ENCODE data around the gene TBC1D4. TPM values are rescaled to one million over a fixed set of nuclear protein-coding genes. Genes with fewer than 3 reads are reported as not detected.

Gene TBC1D4
- total RNA-seq, 1 experiment from 2014 or later: 19.5 TPM

DNA sequence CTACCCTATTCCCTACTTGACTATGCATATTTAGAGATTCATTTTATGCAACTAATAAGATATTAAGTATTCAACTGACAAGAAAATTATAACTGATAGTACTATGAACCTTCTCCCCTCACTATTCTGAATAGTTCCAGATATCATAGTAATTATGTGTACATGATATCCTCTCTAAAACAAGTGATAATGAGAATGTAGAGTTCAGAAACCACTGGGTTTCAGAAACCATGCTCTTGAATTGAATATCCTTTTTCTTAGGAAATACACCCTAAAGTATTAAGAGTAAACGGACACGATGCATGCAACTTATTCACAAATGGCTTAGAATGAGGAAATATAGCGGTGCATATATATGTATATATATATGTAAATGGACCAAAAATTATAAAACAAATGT lies 160.9 kb downstream of the TBC1D4 start:
- Histone ChIP-seq H3K4me3 (no peak overlapping the region), H3K27me3 (ENCODE audit: insufficient read depth, low read depth) (no peaks in the 10 kb centered on the region), H3K4me2 (no peak overlapping the region), H3K9me3 (ENCODE audit: insufficient read depth, low read depth) (no peaks in the 10 kb centered on the region), H3K27ac (no peak overlapping the region), H3K9me2 (ENCODE audit: insufficient read depth) (no peaks in the 10 kb centered on the region), H2AFZ (no peak overlapping the region), H3K36me3 (ENCODE audit: low read depth) (no peaks in the 10 kb centered on the region), H4K20me1 (ENCODE audit: insufficient read depth) (no peaks in the 10 kb centered on the region), H3F3A (ENCODE audit: insufficient read depth, low read depth) (no peaks in the 10 kb centered on the region; the same call in 1 of the 2 replicates), H3K4me1 (replicated peaks; ENCODE audit: insufficient read depth) (peaks cover 7% of the 10 kb centered on the region; the same call in 1 of the 2 replicates), H3K79me2 (ENCODE audit: low read depth) (no peaks in the 10 kb centered on the region)
- no TSS peak for BruUV-seq (replicated peaks)
- no peak for TF ChIP-seq EZH2 (IDR thresholded peaks at IDR 0.05; ENCODE audit: low read depth)
- TF ChIP-seq, protein P1, sequence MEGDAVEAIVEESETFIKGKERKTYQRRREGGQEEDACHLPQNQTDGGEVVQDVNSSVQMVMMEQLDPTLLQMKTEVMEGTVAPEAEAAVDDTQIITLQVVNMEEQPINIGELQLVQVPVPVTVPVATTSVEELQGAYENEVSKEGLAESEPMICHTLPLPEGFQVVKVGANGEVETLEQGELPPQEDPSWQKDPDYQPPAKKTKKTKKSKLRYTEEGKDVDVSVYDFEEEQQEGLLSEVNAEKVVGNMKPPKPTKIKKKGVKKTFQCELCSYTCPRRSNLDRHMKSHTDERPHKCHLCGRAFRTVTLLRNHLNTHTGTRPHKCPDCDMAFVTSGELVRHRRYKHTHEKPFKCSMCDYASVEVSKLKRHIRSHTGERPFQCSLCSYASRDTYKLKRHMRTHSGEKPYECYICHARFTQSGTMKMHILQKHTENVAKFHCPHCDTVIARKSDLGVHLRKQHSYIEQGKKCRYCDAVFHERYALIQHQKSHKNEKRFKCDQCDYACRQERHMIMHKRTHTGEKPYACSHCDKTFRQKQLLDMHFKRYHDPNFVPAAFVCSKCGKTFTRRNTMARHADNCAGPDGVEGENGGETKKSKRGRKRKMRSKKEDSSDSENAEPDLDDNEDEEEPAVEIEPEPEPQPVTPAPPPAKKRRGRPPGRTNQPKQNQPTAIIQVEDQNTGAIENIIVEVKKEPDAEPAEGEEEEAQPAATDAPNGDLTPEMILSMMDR (conservative IDR thresholded peaks at IDR 0.05): no peak
- CTCF ChIA-PET: no interaction called here
- POLR2A ChIA-PET (ENCODE audit: unreplicated experiment): no interaction called here
- no peak for DNase-seq
- intact Hi-C loops (cut with micrococcal nuclease; ENCODE audit: unreplicated experiment): no loop called here

DNA sequence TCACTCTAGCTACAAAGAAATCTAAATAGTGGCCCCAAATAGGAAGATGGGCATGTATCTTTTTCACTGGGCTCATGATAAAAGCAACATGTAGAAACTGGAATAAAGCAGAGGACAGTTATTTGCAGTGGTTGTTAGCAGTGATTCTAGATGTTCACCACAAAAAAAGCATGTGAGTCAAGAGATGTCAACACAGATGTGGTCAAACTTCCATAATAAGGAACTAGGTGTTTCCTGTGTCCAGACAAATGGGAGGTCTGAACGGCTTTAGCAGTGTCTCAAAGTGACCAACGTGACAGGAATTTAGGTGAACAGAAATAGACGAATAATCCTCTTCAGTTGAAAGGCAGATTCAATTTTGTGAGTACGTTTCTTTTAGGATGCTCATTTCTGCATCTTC lies 162.7 kb downstream of the TBC1D4 start:
- Histone ChIP-seq H2AFZ (no peak overlapping the region), H3K79me2 (ENCODE audit: low read depth) (no peaks in the 10 kb centered on the region), H3K9me3 (ENCODE audit: insufficient read depth, low read depth) (no peaks in the 10 kb centered on the region), H3K9me2 (ENCODE audit: insufficient read depth) (no peaks in the 10 kb centered on the region), H3K27me3 (ENCODE audit: insufficient read depth, low read depth) (no peaks in the 10 kb centered on the region), H3K27ac (no peak overlapping the region), H3K4me1 (replicated peaks; ENCODE audit: insufficient read depth) (peaks cover 7% of the 10 kb centered on the region; the same call in 1 of the 2 replicates), H3K4me3 (no peak overlapping the region), H3F3A (ENCODE audit: insufficient read depth, low read depth) (no peaks in the 10 kb centered on the region; the same call in 1 of the 2 replicates), H3K4me2 (no peak overlapping the region), H3K36me3 (ENCODE audit: low read depth) (no peaks in the 10 kb centered on the region), H4K20me1 (ENCODE audit: insufficient read depth) (no peaks in the 10 kb centered on the region)
- TF ChIP-seq EZH2 (IDR thresholded peaks at IDR 0.05; ENCODE audit: low read depth): no peak
- TF ChIP-seq, protein P1 (conservative IDR thresholded peaks at IDR 0.05): no peak
- POLR2A ChIA-PET (ENCODE audit: unreplicated experiment): no interaction called here
- BruUV-seq (replicated peaks): no TSS peak
- CTCF ChIA-PET: no interaction called here
- intact Hi-C loops (cut with micrococcal nuclease; ENCODE audit: unreplicated experiment): no loop called here
- DNase-seq: no peak

GRCh38 chr13:75318138-75318833 lies 163.7 kb downstream of the TBC1D4 start:
- CTCF ChIA-PET: no interaction called here
- H3K4me1 ChIP-seq (replicated peaks; ENCODE audit: insufficient read depth): peaks cover 7% of the 10 kb centered on the region; the same call in 1 of the 2 replicates
- no peak for TF ChIP-seq EZH2 (IDR thresholded peaks at IDR 0.05; ENCODE audit: low read depth)
- TF ChIP-seq, protein P1 (conservative IDR thresholded peaks at IDR 0.05): no peak
- H3K27me3 ChIP-seq (ENCODE audit: insufficient read depth, low read depth): no peaks in the 10 kb centered on the region
- no peak overlapping the region for H3K4me3 ChIP-seq
- H4K20me1 ChIP-seq (ENCODE audit: insufficient read depth): no peaks in the 10 kb centered on the region
- H3K79me2 ChIP-seq (ENCODE audit: low read depth): no peaks in the 10 kb centered on the region
- H3K27ac ChIP-seq: no peak overlapping the region
- no peak overlapping the region for H3K4me2 ChIP-seq
- intact Hi-C loops (cut with micrococcal nuclease; ENCODE audit: unreplicated experiment): no loop called here
- H3K9me2 ChIP-seq (ENCODE audit: insufficient read depth): no peaks in the 10 kb centered on the region
- POLR2A ChIA-PET (ENCODE audit: unreplicated experiment): no interaction called here
- no peaks in the 10 kb centered on the region; the same call in 1 of the 2 replicates for H3F3A ChIP-seq (ENCODE audit: insufficient read depth, low read depth)
- H3K36me3 ChIP-seq (ENCODE audit: low read depth): no peaks in the 10 kb centered on the region
- H3K9me3 ChIP-seq (ENCODE audit: insufficient read depth, low read depth): no peaks in the 10 kb centered on the region
- no peak overlapping the region for H2AFZ ChIP-seq
- DNase-seq: no peak
- BruUV-seq (replicated peaks): no TSS peak
